Gastroesophageal sphincter (tissue), 4 donors: ENCODE results near the gene ZC3H18. TPM values are rescaled to one million over a fixed set of nuclear protein-coding genes. Genes with fewer than 3 reads are reported as not detected.

ENCODE experiments used
- ATAC-seq: fragments of 150-250 bp; one replicate; pipeline ENCODE4 v1.9.1; 2016; ENCODE audit warnings: mild to moderate bottlenecking, moderate library complexity
- H3K27ac ChIP-seq, 4 donors: fragments of 200-600 bp; sonication (generic) in 3 of 4; 1 replicate in 3 of 4; 2 replicates in 1 of 4; pipeline ENCODE4 v1.5.1; 2016 to 2019
- H3K27me3 ChIP-seq: fragments of 200-600 bp; sonication (generic); one replicate; pipeline ENCODE4 v1.5.1; 2019
- H3K36me3 ChIP-seq, 2 donors: fragments of 200-600 bp; sonication (generic); one replicate each; pipeline ENCODE4 v1.5.1; 2019; ENCODE audit warnings: control low read depth in 1 of 2
- H3K4me1 ChIP-seq, 3 donors: fragments of 200-600 bp; sonication (generic); 1 replicate in 2 of 3; 2 replicates in 1 of 3; pipeline ENCODE4 v1.5.1; 2016 to 2019; ENCODE audit warnings: control low read depth in 2 of 3
- H3K4me3 ChIP-seq, 2 donors: fragments of 200-600 bp; sonication (generic); one replicate each; pipeline ENCODE4 v1.5.1; 2019; ENCODE audit warnings: mild to moderate bottlenecking in 1 of 2, moderate library complexity in 1 of 2
- H3K9me3 ChIP-seq, 3 donors: fragments of 200-600 bp; sonication (generic); one replicate each; pipeline ENCODE4 v1.5.1; 2017 to 2019; ENCODE audit warnings: control low read depth in 2 of 3
- CTCF ChIP-seq, 4 experiments: fragments of 200-600 bp in 2 of 4; fragments of 450-650 bp in 2 of 4; sonication (generic) in 1 of 4; IDR thresholded peaks; one replicate each; pipeline ENCODE4 v1.5.1; 2017 to 2019; ENCODE audit warnings: antibody characterized with exemption in 4 of 4, mild to moderate bottlenecking in 2 of 4, moderate library complexity in 2 of 4
- EP300 ChIP-seq: sonication (generic); formaldehyde crosslinking; IDR thresholded peaks from one replicate; pipeline ENCODE4 v1.6.1; 2017; ENCODE audit warnings: antibody characterized with exemption, mild to moderate bottlenecking
- POLR2A ChIP-seq, 2 donors: fragments of 450-650 bp; IDR thresholded peaks; one replicate each; pipeline ENCODE4 v1.6.1; 2017; ENCODE audit warnings: antibody characterized with exemption in 2 of 2, mild to moderate bottlenecking in 2 of 2, moderate library complexity in 1 of 2
- POLR2AphosphoS5 ChIP-seq: sonication (generic); formaldehyde crosslinking; IDR thresholded peaks from one replicate; pipeline ENCODE4 v1.6.1; 2017; ENCODE audit warnings: antibody characterized with exemption
- WGBS, 2 donors: methylation state at CpG; one replicate each; pipeline ENCODE4 v1.1.5; 2018; ENCODE audit warnings: low coverage in 1 of 2; 5-methylcytosine and 5-hydroxymethylcytosine counted together
- total RNA-seq, 4 donors: library from RNA; depleted of rRNA; stranded (reverse); fragments of >200 nt; gene quantifications; one replicate each; pipeline ENCODE4 v1.1.0, GENCODE V29; 2016

ZC3H18 gene
- total RNA-seq, 4 donors from 2014 or later: 15.8 to 40.6 (median 23.3) TPM

GRCh38 chr16:88540346-88540977 is 29.7 kb upstream of the ZC3H18 start:
- H3K9me3 ChIP-seq: peaks cover 0 to 37% (median 0%) of the 10 kb centered on the region in 3 donors
- H3K27me3 ChIP-seq: peaks cover 56% of the 10 kb centered on the region
- TF ChIP-seq POLR2A (IDR thresholded peaks at IDR 0.05) (no peak), EP300 (no peak), POLR2AphosphoS5 (no peak), CTCF (IDR thresholded peaks at IDR 0.05) (no peak)
- H3K36me3 ChIP-seq: no peaks in the 10 kb centered on the region
- peaks cover 0 to 5% (median 2%) of the 10 kb centered on the region in 3 donors for H3K4me1 ChIP-seq
- no peak overlapping the region for H3K27ac ChIP-seq
- H3K4me3 ChIP-seq: no peak overlapping the region
- no peak for ATAC-seq
- 60 to 62% methylated on average over 4 to 9 of the region's 20 CpGs for WGBS, 2 donors

- Histone ChIP-seq H3K4me3 (no peak overlapping the region), H3K27ac (no peak overlapping the region), H3K9me3 (peaks cover 0 to 37% (median 0%) of the 10 kb centered on the region in 3 donors), H3K36me3 (no peaks in the 10 kb centered on the region), H3K27me3 (peaks cover 68% of the 10 kb centered on the region), H3K4me1 (no peaks in the 10 kb centered on the region)
- WGBS, 2 donors: 52 to 56% methylated on average over 3 to 4 of the region's 15 CpGs
- no peak for ATAC-seq
- TF ChIP-seq POLR2A (IDR thresholded peaks at IDR 0.05) (no peak), CTCF (IDR thresholded peaks at IDR 0.05) (no peak), POLR2AphosphoS5 (no peak), EP300 (no peak)
These were observed 28.2 kb upstream of the ZC3H18 start for GRCh38 chr16:88541831-88542616.

- 78 to 82% methylated on average over 7 to 8 of the region's 8 CpGs for WGBS, 2 donors
- Histone ChIP-seq H3K4me3 (no peak overlapping the region), H3K9me3 (peaks cover 0 to 37% (median 0%) of the 10 kb centered on the region in 3 donors), H3K27ac (no peak overlapping the region), H3K36me3 (no peaks in the 10 kb centered on the region), H3K4me1 (no peaks in the 10 kb centered on the region), H3K27me3 (peaks cover 70% of the 10 kb centered on the region)
- no peak for TF ChIP-seq CTCF (IDR thresholded peaks at IDR 0.05)
- no peak for TF ChIP-seq POLR2AphosphoS5
- TF ChIP-seq POLR2A (IDR thresholded peaks at IDR 0.05): no peak
- TF ChIP-seq EP300: no peak
- no peak for ATAC-seq
These were observed 26.9 kb upstream of the ZC3H18 start for GRCh38 chr16:88543230-88543813.

GRCh38 chr16:88545781-88546180 is 24.4 kb upstream of the ZC3H18 start:
- 61% methylated on average over 3 of the region's 7 CpGs; no CpG with 5 or more reads in 1 of the 2 donors for WGBS, 2 donors
- Histone ChIP-seq H3K9me3 (peaks cover 0 to 37% (median 0%) of the 10 kb centered on the region in 3 donors), H3K4me3 (no peak overlapping the region), H3K36me3 (no peaks in the 10 kb centered on the region), H3K4me1 (peaks cover 0 to 11% (median 0%) of the 10 kb centered on the region in 3 donors), H3K27me3 (peaks cover 58% of the 10 kb centered on the region), H3K27ac (no peak overlapping the region)
- TF ChIP-seq POLR2AphosphoS5: no peak
- no peak for TF ChIP-seq EP300
- ATAC-seq: no peak

GRCh38 chr16:88548131-88548874 is 21.9 kb upstream of the ZC3H18 start:
- ATAC-seq: no peak

More at GRCh38 chr16:88548131-88548874, 21.9 kb upstream of the ZC3H18 start:
- 65 to 72% methylated on average over 6 to 7 of the region's 15 CpGs for WGBS, 2 donors
- Histone ChIP-seq H3K27me3 (peaks cover 51% of the 10 kb centered on the region), H3K36me3 (no peaks in the 10 kb centered on the region), H3K27ac (no peak overlapping the region), H3K4me1 (peaks cover 0 to 12% (median 0%) of the 10 kb centered on the region in 3 donors), H3K9me3 (peaks cover 0 to 20% (median 0%) of the 10 kb centered on the region in 3 donors), H3K4me3 (no peak overlapping the region)
- TF ChIP-seq CTCF (IDR thresholded peaks at IDR 0.05) (no peak), POLR2A (IDR thresholded peaks at IDR 0.05) (no peak), POLR2AphosphoS5 (no peak), EP300 (no peak)
